ENCODE measurements around the gene VMP1.

DNA sequence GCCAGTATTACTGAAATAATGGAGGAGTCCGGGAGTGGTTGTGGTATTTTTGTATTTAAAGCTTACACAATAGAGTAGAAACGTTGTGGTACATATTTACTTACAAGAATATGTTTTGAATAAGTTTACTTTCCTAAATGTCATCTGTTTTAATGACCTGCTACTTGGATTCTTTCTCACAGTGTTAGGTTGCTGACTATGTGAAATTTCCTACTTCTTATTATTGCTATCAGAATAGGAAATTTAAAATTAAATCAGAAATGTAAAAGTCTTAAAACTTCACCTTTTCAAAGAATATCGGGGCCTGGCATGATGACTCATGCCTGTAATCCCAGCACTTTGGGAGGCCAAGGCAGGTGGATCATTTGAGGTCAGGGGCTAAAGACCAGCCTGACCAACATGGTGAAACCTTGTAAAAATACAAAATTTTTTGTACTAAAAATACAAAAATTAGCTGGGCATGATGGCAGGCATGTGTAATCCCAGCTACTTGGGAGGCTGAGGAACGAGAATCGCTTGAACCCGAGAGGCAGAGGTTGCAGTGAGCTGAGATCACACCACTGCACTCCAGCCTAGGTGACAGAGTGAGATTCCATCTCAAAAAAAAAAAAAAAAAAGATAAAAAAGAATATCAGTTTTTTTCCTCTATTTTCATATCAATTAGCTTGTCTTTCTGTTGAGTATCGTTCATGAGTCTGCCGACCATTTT, 77.8 kb downstream of the VMP1 start:
- TF ChIP-seq, protein P1, sequence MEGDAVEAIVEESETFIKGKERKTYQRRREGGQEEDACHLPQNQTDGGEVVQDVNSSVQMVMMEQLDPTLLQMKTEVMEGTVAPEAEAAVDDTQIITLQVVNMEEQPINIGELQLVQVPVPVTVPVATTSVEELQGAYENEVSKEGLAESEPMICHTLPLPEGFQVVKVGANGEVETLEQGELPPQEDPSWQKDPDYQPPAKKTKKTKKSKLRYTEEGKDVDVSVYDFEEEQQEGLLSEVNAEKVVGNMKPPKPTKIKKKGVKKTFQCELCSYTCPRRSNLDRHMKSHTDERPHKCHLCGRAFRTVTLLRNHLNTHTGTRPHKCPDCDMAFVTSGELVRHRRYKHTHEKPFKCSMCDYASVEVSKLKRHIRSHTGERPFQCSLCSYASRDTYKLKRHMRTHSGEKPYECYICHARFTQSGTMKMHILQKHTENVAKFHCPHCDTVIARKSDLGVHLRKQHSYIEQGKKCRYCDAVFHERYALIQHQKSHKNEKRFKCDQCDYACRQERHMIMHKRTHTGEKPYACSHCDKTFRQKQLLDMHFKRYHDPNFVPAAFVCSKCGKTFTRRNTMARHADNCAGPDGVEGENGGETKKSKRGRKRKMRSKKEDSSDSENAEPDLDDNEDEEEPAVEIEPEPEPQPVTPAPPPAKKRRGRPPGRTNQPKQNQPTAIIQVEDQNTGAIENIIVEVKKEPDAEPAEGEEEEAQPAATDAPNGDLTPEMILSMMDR (conservative IDR thresholded peaks at IDR 0.05; ENCODE audit: low read depth, low read length), result no peak
- TF ChIP-seq MXI1 (IDR thresholded peaks at IDR 0.05; ENCODE audit: borderline replicate concordance, low read depth, low read length), result no peak
- no peak for TF ChIP-seq SMC3 (IDR thresholded peaks at IDR 0.05; ENCODE audit: low read depth, low read length)
- TF ChIP-seq, protein P2, sequence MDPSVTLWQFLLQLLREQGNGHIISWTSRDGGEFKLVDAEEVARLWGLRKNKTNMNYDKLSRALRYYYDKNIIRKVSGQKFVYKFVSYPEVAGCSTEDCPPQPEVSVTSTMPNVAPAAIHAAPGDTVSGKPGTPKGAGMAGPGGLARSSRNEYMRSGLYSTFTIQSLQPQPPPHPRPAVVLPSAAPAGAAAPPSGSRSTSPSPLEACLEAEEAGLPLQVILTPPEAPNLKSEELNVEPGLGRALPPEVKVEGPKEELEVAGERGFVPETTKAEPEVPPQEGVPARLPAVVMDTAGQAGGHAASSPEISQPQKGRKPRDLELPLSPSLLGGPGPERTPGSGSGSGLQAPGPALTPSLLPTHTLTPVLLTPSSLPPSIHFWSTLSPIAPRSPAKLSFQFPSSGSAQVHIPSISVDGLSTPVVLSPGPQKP (IDR thresholded peaks at IDR 0.05; ENCODE audit: borderline replicate concordance, low read depth, low read length), result no peak
- TF ChIP-seq POLR2A (IDR thresholded peaks at IDR 0.05; ENCODE audit: low read depth, low read length), result 0 out of 2 replicates have a peak, but pooled peaks have one; percentile 15
- TF ChIP-seq CHD1 (IDR thresholded peaks at IDR 0.05; ENCODE audit: low read depth, low read length), result no peak
- TF ChIP-seq NFE2L2 (IDR thresholded peaks at IDR 0.05; ENCODE audit: low read depth, low read length), result no peak
- TF ChIP-seq CEBPB (IDR thresholded peaks at IDR 0.05; ENCODE audit: low read depth, low read length), result no peak

Measured in IMR-90 (cell line).